ENCODE measurements around the gene TTLL9.
"Not testable (repeated sequence)": the region's sequence is repeated elsewhere in the genome, so short reads cannot be mapped to it uniquely, and the experiment has no call there.

TTLL9 gene

DNA sequence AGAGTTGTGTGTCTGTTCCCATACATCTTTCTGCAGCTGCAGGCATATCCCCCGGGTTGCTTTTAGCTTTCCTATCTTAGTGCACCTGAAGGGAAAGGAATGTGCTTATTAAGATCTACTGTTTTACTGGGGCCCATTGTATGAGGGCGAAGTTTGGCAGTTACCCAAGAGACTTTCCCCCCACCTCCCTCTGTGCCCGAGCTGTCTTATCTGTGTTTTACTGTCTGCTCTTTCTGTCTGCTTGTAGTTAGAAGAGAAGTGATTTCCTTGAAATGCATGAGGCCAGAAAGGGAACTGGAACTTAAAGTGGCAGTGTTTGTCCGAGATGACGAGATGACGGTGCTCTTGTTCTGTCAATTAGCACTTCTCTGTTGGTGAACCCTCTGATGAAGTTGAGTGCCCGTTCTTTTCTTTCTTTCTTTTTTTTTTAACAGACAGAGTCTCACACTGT is 47.6 kb downstream of the TTLL9 start:
- not testable (repeated sequence) for DNase-seq (ENCODE audit: low read depth in 1 of 2, low spot score in 1 of 2)

DNA sequence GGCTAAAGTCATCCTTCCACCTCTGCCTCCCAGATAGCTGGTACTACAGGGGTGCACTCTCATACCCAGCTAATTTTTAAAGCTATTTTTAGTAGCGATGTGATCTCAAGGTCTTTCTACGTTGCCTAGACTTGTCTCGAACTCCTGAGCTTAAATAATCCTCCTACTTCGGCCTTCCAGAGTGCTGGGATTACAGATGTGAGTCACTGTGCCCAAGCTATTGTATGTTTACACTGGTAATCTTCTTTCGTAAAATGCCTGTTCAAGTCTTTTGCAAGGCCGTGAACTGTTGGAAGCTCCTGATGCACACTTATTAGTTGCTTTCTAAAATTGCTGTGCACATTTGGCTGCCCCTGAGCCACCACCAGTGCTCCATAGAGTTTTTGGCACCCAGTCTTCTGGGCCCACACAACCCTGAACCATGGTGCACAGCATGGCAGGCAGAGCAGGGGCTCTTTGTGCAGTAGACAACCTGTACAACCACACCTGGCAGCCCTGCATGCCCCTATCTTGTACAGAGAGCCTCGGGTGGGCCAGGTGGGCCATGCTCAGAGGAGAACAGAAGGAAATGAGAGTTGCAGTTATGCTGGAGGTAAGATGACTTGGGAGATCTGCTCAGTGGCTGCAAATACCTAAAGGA is 48.2 kb downstream of the TTLL9 start:
- no peak for DNase-seq (ENCODE audit: low read depth in 1 of 2, low spot score in 1 of 2)

DNA sequence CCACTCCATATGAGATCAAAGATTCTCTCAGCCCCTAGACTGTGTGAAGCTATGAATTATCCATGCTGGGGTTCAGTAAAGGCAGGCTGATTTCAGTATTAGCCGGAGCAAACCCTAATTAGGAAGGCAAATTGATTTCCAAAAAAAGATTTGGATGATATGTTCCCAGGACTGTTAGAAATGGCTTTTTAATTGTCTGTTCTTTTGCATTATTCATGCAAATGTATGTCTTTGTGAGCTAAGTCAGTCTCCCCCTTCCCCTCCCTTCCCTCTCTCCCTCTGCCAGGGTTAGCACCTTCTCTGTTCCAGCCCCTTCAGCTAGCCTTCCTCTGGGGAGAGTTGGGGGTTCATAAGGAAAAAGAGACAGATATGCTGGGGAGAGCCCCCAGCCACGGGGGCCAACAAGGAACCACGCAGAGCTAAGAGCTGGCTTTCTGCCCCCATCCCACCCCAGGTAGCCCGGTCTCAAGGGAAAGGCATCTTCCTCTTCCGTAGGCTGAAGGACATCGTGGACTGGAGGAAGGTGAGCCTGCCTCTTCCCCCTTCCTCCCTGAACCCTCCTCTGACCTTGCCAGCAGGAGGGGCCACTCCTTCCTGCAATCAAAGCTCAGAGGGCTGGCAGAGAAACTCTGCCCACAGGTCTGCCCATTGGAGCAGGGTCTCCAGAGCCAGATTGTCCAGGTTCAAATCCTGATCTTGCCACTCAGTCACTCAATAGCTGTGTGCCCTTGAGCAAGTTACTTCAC is 49.1 kb downstream of the TTLL9 start:
- no peak for DNase-seq (ENCODE audit: low read depth in 1 of 2, low spot score in 1 of 2)

GRCh38 chr20:31920275-31920855 is 49.9 kb downstream of the TTLL9 start:
- no peak for DNase-seq (ENCODE audit: low read depth in 1 of 2, low spot score in 1 of 2)

DNA sequence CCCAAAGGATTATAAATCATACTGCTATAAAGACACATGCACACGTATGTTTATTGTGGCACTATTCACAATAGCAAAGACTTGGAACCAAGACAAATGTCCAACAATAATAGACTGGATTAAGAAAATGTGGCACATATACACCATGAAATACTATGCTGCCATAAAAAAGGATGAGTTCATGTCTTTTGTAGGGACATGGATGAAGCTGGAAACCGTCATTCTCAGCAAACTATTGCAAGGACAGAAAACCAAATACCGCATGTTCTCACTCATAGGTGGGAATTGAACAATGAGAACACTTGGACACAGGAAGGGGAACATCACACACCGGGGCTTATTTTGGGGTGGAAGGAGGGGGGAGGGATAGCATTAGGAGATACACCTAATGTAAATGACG is 51.0 kb downstream of the TTLL9 start:
- DNase-seq (ENCODE audit: low read depth in 1 of 2, low spot score in 1 of 2): not testable (repeated sequence)

GRCh38 chr20:31922181-31922580 is 51.7 kb downstream of the TTLL9 start:
- DNase-seq (ENCODE audit: low read depth in 1 of 2, low spot score in 1 of 2): no peak

DNA sequence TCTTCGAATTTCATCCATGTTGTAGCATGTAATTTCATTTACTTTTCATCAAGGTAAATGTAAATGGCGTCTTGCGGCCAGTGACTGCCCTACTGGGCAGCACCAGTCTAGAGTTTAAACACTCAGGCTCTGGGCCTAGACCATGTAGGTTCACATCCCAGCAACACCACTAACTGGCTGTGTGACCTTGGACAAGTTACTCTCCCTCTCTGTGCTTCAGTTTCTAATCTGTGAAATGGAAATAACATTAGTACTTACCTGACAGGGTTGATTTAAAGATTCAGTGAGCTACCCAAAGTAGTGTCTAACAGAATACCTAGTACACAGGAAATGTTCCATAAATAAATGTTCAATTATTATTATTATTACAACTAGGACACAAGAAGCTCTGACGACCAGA is 52.2 kb downstream of the TTLL9 start:
- DNase-seq (ENCODE audit: low read depth in 1 of 2, low spot score in 1 of 2): no peak

DNA sequence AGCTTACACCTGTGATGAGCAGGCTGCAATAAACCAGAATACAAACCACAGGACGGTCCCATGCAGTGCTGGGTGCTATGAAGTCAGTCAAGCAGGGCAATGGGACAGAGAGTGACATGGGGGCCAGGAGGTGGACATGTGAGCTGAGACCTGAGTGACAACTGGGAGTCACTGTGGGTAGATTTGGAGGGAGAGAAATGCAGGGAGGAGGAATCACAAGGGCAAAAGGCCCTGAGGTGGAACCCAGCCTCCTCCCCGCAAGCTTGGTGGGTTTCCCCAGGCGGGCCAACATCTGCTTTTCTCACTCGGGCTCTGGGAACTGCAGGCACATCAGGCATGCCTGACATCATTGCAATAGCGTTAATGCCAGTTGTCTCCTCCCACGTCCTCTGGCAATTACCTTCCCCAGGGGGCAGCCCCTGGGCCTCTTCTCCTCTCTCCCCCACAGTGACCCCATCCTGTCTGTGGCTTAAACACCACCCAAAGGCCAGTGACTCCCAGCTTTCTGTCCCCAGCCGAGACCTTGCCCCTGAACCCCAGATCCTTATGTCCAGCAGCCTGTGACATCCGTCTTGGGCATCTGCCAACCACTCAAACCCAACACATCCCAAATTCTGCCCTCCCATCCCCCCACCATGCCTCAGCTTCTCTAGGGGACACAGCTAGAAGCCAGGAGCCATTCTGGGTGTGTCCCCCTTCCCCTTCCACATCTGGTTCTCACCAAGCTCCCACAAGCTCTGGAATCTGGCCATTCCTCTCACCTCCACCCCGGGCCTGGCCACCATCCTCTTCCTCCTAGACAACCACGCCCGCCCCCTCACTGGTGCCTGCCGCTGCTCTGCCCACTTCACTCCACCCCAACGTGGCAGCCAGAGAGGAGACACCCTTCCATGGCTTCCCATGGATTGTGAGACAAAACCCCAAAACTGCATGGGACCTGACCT is 53.2 kb downstream of the TTLL9 start:
- no peak for DNase-seq (ENCODE audit: low read depth in 1 of 2, low spot score in 1 of 2)

- DNase-seq (ENCODE audit: low read depth in 1 of 2, low spot score in 1 of 2): no peak
Observed at GRCh38 chr20:31924561-31924960, 54.1 kb downstream of the TTLL9 start.

- DNase-seq (ENCODE audit: low read depth in 1 of 2, low spot score in 1 of 2): no peak
Observed at GRCh38 chr20:31925631-31926030, 55.2 kb downstream of the TTLL9 start.

GRCh38 chr20:31926493-31926892 is 56.1 kb downstream of the TTLL9 start:
- no peak for DNase-seq (ENCODE audit: low read depth in 1 of 2, low spot score in 1 of 2)

GRCh38 chr20:31927627-31928159 is 57.3 kb downstream of the TTLL9 start:
- DNase-seq (ENCODE audit: low read depth in 1 of 2, low spot score in 1 of 2): no peak

GRCh38 chr20:31929631-31930030 is 59.2 kb downstream of the TTLL9 start:
- DNase-seq (ENCODE audit: low read depth in 1 of 2, low spot score in 1 of 2): not testable (repeated sequence)

GRCh38 chr20:31930779-31931178 is 60.3 kb downstream of the TTLL9 start:
- DNase-seq (ENCODE audit: low read depth in 1 of 2, low spot score in 1 of 2): no peak

DNA sequence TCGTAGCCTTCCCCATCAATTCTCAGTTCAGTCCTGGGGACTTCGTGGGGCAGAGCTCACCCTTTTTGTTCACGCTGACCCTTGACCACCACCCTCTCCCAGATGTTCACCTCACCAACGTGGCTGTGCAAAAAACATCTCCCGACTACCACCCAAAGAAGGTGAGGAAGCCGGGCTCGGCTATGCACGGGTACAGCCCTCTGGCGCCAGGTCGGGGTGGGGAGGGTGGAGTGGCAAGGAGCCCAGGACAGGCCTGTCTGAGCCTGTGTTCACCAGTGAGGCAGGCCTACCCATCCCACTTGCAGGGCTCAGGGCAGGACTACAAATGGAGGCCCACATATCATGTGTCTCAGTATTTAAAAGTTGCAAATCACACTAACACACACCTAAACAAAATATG is 63.3 kb downstream of the TTLL9 start:
- no peak for DNase-seq (ENCODE audit: low read depth in 1 of 2, low spot score in 1 of 2)

- DNase-seq (ENCODE audit: low read depth in 1 of 2, low spot score in 1 of 2): no peak
Observed at GRCh38 chr20:31934491-31934890, 64.1 kb downstream of the TTLL9 start.

- no peak for DNase-seq (ENCODE audit: low read depth in 1 of 2, low spot score in 1 of 2)
Observed at GRCh38 chr20:31934968-31935764, 64.7 kb downstream of the TTLL9 start.

DNA sequence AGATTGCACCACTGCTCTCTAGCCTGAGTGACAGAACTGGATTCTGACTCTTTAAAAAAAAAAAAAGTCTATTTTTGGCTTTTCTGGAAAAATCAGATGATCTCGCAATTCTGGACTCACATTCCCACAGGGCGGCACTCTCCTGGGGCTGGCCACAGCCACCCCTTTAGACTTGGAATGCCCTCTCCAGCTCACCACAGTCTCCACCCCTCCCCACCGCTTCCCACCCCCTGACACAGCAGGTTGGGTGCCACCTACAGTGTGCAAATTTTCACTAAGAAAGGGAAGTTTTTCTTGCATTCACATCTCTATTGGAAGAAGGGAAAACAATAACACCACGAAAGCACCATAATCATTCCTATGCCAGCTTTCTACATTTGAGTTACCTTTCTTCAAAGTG is 66.0 kb downstream of the TTLL9 start:
- DNase-seq (ENCODE audit: low read depth in 1 of 2, low spot score in 1 of 2): no peak

- no peak for DNase-seq (ENCODE audit: low read depth in 1 of 2, low spot score in 1 of 2)
Observed at GRCh38 chr20:31937820-31938219, 67.4 kb downstream of the TTLL9 start.

DNA sequence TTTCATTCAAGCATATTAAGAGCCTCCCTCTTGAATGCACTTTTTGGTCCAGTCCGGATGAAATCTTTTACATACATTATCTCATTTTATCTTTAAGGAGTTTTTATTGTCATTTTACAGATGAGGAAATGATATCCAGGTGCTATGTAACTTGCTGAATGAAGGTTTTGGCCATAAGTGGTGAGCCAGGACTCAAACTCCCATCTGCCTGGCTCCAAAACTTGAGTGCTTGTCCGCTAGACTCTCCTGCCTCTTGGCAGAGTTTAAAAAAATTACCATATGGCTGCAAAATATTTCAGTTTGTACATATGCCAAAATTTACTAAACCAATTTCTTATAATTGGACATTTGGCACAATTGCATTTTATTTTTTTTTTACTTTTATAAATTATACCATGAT is 69.2 kb downstream of the TTLL9 start:
- DNase-seq (ENCODE audit: low read depth in 1 of 2, low spot score in 1 of 2): no peak

Data from activated CD4-positive, alpha-beta T cell treated with anti-CD3 and anti-CD28 coated beads, Interleukin-2, amount 50 U/mL, for 24 hours (primary cell).